GM19043 (cell line): ENCODE results near the gene HBS1L.
"Not testable (repeated sequence)": the region's sequence is repeated elsewhere in the genome, so short reads cannot be mapped to it uniquely, and the experiment has no call there.

ENCODE experiments used
- ATAC-seq: cut with Tn5 transposase; IDR thresholded peaks from one replicate; pipeline ENCODE4 v1.9.1; 2021; ENCODE audit warnings: low read depth; ENCODE audit not compliant: unreplicated experiment

The HBS1L gene

DNA sequence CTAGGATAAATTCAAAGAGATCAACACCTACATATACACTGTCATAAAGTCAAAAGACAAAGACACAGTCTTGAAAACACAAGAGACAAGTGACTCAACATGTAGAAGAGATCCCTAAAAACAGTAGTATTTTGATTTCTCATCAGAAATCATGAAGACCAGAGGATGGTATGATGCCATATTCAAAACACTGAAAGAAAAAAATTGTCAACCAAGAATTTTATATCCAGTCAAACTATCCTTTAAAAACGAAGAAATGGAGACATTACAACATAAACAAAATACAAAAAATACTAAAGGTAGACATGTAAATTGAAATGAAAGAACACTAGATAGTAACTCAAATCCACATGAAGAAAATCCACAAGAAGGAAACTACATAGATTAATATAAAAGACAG, 27.3 kb upstream of the HBS1L start:
- no peak for ATAC-seq

DNA sequence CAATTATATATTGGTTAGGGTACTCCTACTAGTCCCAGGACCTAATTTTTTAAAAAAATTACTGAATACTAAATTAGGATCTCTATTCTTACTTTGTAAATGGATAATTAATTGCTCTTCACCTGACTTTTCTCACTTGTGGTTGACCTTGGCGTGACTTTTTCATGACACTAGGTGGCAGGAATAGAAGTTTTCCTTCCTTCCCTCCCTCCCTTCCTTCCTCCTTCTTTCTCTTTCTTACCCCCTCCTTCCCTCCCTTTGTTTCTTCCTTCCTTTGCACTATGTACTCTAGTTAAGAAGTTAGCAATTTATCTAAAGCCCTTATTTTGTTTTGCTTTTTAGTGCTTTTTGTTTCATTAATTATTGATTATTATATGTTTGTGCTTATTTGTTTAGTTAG, 20.4 kb upstream of the HBS1L start:
- ATAC-seq = no peak

DNA sequence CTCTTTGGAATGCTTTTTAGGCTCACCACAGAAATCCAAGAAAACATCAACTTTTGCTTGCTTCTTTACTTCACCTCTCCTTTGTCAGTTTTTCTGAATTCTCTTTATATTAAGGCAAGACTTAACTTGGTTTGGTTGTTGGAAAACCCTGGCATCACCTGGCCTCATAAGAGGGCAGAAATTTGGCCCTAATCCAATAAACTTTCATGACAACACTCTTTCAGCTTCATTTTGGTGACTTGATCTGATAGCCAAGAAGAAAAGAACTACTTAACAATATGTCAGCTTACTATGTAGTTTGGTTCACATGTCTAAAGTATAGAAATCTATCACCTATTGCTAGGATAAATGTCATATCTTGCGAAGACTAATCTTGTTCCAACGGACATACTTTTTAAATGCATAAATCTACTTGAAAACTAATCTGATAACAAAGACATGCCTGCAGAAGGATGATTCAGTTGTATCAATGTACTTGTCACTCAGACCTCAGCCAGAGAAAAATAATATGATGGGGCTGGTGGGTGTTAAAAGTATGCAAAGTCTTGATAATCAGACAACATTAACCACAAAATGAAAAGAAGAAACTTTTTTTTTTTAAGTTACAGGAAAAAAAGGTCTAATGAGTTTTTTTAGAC, 19.3 kb upstream of the HBS1L start:
- no peak for ATAC-seq

DNA sequence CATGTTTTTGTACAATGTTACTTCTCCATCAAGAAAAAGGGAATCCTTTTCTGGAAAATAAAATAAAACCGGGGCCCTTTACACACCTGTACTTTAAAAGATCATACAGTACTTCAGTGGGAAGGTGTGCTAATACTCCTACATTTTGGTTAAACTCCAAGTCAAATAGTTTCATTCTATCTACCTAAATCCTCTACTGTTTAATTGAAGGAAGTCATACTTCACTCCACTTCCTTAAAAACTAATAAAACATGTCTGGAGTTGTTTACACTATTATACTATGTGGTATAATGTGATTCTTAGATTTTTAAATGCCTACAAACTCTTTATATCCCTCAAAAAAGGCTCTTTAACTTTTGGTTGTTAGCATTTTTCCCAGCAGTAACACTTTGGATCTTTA, 18.6 kb upstream of the HBS1L start:
- ATAC-seq = no peak

DNA sequence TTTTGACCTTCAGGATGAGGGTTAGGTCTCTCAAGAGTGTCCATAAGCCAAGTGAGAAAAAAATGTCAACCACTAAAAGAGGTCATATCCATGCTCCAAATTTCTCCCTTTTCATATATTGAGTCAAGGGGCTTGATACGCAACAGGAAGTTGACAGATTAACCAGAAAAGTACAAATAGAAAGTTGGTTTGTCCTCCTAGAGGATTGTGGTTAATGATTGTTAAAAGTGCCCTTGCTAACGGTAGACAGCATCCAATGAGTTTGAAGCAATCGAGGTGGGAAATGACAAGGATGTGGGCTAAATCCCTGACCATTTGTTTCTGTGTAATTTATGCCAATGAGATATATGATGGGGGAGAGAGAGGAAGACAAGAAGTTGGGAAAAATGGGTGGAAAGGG, 18.1 kb upstream of the HBS1L start:
- ATAC-seq = no peak

DNA sequence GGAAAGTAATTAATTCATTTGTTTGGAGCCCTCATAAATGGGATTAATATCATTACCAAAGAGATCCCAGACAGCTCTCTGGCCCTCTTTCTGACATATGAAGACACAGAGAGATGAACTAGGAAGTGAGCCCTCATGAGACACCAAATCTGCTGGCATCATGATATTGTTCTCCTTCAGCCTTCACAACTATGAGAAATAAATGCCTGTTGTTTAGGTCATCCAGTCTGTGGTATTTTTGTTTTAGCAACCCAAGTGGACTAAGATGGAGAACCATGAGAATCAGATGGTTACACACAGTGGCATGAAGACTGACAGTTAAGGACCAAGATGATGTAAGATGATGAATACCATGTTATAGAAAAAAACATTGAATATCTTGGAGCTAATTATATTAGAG, 16.9 kb upstream of the HBS1L start:
- no peak for ATAC-seq

DNA sequence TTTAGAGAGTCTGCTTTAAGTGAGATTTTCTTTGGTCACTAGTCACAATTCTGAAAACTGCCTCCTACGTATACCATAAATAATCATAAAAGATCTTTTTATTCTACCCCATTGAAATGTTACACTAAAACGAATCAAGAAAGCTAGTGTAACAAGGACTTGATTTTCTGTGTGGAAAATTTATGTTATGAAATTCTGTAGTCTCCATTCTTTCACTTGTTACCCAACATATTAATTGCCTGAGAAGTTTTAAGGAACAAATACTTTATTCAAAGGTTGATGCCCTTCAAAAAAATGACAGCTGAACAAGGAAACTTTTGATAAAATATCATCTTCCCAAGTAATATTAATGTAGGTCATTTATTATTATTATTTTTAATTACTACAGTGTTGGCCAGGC, 13.3 kb upstream of the HBS1L start:
- no peak for ATAC-seq

DNA sequence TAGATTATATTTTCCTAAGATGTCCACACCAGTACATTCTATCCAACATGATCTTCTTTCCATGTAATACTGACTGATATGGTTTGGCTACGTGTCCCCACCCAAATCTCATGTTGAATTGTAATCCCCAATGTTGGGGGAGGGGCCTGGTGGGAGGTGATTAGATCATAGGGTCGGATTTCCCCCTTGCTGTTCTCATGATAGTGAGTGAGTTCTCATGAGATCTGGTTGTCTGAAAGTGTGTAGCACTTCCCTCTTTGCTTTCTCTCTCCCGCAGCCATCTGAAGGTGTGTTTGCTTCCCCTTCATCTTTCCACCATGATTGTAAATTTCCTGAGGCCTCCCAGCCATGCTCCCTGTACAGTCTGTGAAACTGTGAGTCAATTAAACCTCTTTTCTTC, 12.2 kb upstream of the HBS1L start:
- ATAC-seq = no peak

DNA sequence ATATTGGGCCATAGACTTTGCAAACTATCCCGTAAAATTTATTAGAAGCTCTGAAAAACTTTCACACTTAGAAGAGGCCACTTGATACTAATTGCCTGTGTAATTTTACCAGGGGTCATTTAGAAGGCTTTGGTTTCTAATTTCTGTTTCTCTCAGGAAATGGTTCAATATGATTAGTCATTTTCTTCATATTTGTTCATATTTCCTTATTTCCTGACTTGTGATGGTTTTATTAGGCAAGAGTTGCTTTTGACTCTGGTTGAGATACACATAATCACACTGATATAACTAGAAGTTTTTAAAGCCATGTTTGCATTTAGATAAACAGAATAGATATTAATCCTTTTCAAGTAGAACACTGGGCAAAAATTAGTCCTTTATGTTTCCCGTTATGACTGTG, 11.8 kb upstream of the HBS1L start:
- ATAC-seq = no peak

DNA sequence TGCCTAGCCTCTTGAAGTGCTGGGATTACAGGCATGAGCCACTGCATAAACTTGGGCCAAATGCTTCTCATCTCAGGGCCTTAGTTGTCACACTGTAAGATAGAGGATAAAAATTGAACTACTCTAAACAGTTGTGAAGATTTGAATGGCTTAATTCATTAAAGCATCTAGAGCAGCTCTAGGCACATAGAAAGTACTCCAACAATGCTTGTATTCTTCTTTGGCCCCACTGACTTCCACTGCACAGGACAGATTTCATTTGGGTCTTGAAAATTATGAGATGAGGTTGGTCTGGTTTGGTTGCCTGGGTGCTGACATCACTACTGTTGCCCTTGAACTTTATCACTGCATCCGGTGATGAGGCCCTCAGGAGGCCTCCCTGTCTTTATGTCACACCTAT, 10.0 kb upstream of the HBS1L start:
- ATAC-seq = no peak

DNA sequence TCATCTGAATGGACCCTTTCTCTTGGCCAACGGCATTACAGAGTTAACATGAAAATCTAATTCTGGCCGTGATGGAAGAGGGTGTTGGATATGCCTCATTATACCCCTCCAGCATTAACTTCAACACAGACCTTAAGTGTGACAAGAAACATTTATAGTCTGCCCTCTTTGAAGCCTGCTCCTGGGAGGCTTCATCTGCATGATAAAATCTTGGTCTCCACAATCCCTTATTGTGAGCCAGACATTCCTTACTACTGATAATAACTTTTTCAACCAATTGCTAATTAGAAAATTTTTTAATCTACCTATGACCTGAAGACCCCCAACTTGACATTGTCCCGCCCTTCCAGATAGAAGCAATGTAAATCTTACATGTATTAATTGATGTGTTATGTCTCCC, 9.3 kb upstream of the HBS1L start:
- no peak for ATAC-seq

DNA sequence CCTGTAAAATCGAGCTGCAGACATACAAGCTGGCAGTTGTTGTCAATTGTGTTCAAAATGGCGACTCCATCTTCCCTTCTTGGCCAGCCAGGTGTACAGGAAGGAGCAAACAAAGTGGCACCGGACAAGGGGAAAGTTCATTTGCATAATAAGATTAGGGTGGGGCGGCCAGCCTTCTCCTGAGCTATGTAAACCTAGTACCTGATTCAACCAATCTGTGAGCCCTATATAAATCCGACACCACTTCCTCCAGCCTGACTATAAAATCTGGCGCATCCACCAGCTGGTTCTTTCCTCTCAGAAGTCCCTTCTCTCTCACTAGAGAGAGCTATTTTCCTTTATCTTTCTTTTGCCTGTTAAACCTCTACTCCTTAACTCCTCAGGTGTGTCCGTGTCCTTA, 8.1 kb upstream of the HBS1L start:
- ATAC-seq = no peak

DNA sequence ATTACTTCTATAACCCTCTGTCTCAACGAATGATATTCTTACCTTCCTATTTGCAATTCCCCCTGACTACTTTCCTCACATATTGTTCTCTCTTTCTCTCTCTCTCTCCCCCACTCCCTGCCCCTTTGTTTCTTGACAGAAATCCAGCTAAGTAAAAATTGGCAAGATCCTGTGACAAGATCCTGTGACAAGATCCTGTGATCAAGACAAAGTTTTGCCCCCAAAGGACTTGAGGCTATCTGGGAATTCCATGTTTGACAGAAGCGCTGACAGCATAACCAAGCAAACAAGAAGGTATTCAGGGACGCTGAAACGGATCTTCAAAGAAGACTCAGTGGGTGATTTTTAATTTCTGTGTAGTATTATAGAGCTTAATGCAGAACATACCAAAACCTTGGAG, 5.5 kb upstream of the HBS1L start:
- no peak for ATAC-seq

DNA sequence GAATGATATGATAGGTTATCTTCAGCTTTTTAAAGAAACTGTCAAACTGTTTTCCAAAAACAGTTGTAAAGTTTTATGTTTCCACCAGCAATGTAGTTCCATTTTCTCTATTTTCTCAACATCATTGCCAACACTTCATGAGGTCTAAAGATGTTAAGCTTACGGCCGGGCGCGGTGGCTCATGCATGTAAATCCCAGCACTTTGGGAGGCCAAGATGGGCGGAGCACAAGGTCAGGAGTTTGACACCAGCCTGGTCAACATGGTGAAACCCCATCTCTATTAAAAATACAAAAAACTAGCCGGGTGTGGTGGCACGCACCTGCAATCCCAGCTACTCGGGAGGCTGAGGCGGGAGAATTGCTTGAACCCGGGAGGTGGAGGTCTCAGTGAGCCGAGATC, 3.7 kb upstream of the HBS1L start:
- ATAC-seq = not testable (repeated sequence)

DNA sequence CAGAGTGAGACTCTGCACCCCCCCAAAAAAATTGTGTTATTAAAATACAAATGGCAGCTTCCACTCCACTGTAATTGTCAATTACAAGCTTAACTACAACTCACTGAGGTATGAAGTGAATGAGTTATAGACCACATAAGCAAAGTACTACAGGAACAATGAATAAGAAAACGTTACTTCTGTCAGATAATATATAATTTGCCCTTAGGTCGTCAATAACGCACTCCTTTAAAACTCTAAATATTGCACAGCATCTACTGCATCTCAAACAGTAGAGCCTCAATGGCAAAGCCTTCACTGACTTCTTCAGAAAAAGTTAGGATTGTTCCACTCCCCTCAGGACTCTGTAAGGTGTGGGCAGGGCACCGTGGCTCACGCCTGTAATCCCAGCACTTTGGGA, 2.0 kb upstream of the HBS1L start:
- no peak for ATAC-seq

DNA sequence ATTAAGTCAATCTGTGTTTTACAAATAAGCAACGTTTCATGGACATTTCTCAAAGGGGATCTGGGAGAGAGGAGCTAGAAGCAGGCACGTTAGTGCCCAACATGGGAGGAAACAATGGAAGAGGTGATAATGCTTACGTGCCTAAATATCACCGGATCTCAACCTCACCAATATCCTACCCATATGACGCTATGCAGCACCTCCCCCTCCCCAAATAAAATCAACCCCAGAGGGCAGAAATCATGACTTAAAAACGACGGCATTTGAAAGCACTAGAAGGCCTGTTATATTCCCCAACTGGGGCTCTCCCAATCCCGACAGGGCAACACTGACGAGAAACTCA, 425 bp downstream of the HBS1L start:
- ATAC-seq = no peak

DNA sequence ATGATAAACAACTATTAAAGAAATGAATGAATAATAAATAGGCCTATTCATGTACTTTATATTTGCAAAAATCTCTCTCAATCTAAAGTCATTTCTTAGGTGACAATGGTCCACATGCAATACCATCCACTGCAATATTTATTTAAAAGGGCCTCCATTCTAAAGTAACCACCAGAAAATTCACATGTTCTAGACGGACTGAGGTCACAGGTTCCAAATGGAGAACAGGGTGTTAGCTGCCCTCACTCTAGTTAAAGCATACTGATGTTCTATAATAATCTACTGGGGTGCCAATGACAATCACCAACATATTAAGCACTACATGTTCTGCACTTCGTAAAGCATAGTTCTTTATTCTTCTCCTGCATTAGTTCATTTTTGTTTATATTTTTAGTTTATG, 1.2 kb downstream of the HBS1L start:
- ATAC-seq = no peak

DNA sequence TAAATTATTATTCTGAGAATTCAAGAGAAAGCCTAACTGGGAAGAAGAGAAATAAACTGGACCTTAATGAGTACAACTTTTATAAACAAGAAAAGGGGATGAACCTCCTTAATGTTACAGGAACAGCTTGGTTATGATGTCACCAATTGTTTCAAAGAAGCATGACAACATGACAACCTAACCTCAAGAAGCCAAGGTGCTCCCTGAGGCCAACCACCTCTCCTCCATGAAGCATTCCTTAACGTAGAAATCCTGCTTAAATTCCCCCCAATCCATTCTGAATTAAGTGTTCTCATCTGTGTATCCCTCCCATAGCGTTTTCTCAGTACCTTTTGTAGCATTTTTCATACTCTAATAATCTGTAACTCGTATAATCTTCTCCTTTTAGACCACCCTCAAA, 1.7 kb downstream of the HBS1L start:
- ATAC-seq = no peak

DNA sequence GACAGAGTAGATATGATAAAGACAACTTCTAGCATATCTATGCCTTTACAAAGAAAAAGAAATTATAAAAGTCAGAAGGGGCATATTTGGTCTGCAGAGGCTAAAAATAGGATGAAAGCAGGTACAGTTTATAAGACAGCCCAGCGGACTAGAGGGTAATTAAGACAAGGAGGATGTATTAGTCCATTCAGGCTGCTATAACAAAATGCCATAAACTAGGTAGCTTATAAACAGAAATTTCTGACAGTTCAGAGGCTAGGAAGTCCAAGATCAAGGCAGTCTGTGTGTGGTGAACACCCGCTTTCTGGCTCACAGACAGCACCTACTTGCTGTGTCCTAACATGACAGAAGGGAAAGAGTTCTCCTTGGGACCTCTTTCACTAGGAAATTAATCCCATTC, 5.7 kb downstream of the HBS1L start:
- no peak for ATAC-seq

DNA sequence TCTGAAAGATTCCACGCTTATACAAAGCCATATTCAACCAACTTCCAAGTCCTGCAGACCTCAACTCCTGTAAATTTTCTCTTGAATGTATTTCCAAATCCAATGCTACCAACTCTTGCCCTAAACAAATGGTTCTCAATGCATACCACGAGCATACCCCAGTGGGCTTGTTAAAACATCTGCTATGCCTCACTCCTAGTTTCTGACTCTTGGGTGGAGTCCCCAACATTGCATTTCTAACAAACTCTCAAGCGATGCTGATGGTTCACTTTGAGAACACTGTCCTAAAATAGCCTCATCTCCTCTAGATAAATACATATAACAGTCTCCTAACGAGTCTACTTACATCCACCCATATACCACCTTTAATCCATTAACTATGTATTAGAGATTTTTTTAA, 7.3 kb downstream of the HBS1L start:
- ATAC-seq = no peak

DNA sequence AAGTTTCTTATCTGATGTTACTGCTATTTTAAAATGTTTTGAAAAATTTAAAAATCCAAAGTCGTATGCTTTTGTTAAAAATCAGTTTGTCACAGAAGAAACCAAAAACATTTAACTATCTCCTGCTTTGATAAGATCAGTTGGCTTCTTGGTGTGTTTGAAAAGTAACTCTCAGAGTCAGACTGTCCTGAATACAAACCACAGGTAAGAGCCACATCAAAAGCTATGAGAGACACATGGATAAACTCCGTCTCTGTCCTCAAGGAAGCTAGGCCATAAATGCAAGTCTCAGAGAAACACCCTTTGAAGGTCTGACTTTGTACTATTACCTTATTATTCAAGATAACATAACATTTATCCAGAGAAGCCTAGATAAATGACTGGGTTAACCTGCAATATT, 7.7 kb downstream of the HBS1L start:
- ATAC-seq = no peak

DNA sequence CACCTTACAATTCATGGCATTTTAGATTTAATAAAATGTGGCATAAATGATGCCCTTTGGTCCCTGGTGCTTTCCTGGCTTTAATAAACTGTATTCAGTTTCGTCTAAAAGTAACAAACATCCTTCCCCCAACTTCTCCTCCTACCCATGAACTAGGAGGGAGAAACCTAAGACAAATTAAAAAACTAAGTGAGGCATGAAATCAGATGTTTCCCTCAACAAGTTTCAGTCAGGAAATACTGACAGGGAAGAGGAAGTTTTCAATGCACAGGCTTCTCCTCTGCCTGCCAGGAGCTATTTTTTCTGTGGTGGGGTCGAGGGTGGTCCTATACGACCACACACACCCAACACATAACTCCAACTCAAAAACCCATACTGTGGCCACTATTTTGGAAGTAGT, 10.0 kb downstream of the HBS1L start:
- no peak for ATAC-seq

DNA sequence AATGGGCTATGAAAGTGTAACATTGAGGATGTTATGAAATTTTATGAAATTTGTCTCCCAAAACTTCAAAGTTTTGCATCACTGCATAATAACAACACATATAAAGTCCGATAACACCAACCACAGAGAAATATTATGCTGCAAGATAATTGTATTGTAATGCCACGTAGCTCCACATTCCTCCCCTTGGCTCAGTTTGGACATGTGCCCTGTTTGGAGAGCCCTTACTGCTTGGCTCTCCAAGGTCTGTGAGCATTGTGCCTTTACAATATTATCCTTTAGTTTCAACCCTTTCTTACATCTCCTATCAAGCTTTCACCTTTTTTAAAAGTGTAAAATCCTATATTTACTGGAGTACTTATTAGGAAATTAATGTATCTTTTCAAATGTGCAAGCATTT, 10.8 kb downstream of the HBS1L start:
- no peak for ATAC-seq

DNA sequence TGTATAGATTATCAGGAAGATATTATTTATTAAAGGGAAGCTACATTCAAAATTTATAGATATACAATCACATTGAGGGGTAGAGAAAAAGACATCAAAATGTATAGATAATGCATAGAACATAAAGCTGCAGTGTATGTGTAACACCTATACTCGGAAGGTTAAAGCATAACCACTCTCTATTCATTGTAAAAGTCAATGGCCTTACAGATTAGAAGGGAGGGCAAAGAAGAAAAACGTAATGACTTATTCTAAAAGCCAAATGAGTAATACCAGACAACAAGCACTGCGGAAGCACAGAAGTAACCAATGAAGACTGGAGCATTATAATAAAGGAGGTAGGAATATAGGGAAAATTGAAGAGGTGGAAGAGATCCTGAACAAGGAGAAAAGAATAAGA, 11.3 kb downstream of the HBS1L start:
- ATAC-seq = no peak
